CD14-positive monocyte (primary cell): ENCODE measurements around the gene PDE9A. TPM values are rescaled to one million over a fixed set of nuclear protein-coding genes. Genes with fewer than 3 reads are reported as not detected.
A peak's percentile ranks its signal among the peaks of the same experiment; 100 is the strongest.

ENCODE experiments used
- DNase-seq, 3 donors: peaks; one replicate each; pipeline ENCODE4 v3.0.0-alpha.2; 2011 to 2022
- H2AFZ ChIP-seq: 2 replicates; pipeline ENCODE4 v1.6.0; 2012; ENCODE audit warnings: mild to moderate bottlenecking, low read depth, low read length, inconsistent platforms; ENCODE audit not compliant: insufficient read depth, poor library complexity, severe bottlenecking
- H3K27ac ChIP-seq, 2 donors: 1 replicate in 1 of 2; 2 replicates in 1 of 2; pipeline ENCODE4 v1.5.1; 2012 to 2013; ENCODE audit warnings: low read length in 2 of 2, control low read depth in 1 of 2, inconsistent platforms in 1 of 2, low read depth in 1 of 2, mild to moderate bottlenecking in 1 of 2
- H3K27me3 ChIP-seq, 2 donors: one replicate each; pipeline versions ENCODE4 v1.6.0 to v1.6.1; 2011 to 2013; ENCODE audit warnings: low read length in 2 of 2; ENCODE audit not compliant: control insufficient read depth in 2 of 2, insufficient read depth in 2 of 2
- H3K36me3 ChIP-seq, 2 donors: replicated peaks in 1 of 2; 1 replicate in 1 of 2; 2 replicates in 1 of 2; pipeline versions ENCODE4 v1.5.1 to v1.6.1; 2012 to 2013; ENCODE audit warnings: low read length in 2 of 2, control low read depth in 1 of 2, inconsistent platforms in 1 of 2, mild to moderate bottlenecking in 1 of 2; ENCODE audit not compliant: insufficient read depth in 2 of 2, control insufficient read depth in 1 of 2
- H3K4me1 ChIP-seq, 2 donors: 1 replicate in 1 of 2; 2 replicates in 1 of 2; pipeline versions ENCODE4 v1.5.1 to v1.6.1; 2012 to 2013; ENCODE audit warnings: low read length in 2 of 2, control low read depth in 1 of 2, inconsistent platforms in 1 of 2, mild to moderate bottlenecking in 1 of 2, moderate library complexity in 1 of 2; ENCODE audit not compliant: insufficient read depth in 2 of 2, control insufficient read depth in 1 of 2
- H3K4me2 ChIP-seq: replicated peaks from 2 replicates; pipeline ENCODE3; 2012; ENCODE audit warnings: low read length, moderate library complexity, mild to moderate bottlenecking; ENCODE audit not compliant: poor library complexity, severe bottlenecking; ENCODE audit errors: extremely low read depth
- H3K4me3 ChIP-seq, 3 experiments: fragments of 200-600 bp in 1 of 3; sonication (generic) in 1 of 3; replicated peaks in 1 of 3; 1 replicate in 2 of 3; 2 replicates in 1 of 3; pipeline ENCODE4 v1.5.1; 2011 to 2013; ENCODE audit warnings: low read length in 3 of 3, mild to moderate bottlenecking in 3 of 3, control low read depth in 2 of 3, low read depth in 2 of 3, inconsistent platforms in 1 of 3, moderate library complexity in 1 of 3
- H3K79me2 ChIP-seq: 2 replicates; pipeline ENCODE4 v1.6.0; 2012; ENCODE audit warnings: mild to moderate bottlenecking, control low read depth, inconsistent platforms, low read length, moderate library complexity; ENCODE audit not compliant: insufficient read depth
- H3K9ac ChIP-seq: 2 replicates; pipeline ENCODE4 v1.6.0; 2017; ENCODE audit warnings: low read length, mild to moderate bottlenecking; ENCODE audit not compliant: insufficient read depth, poor library complexity, severe bottlenecking
- H3K9me3 ChIP-seq, 2 donors: replicated peaks in 1 of 2; 1 replicate in 1 of 2; 2 replicates in 1 of 2; pipeline versions ENCODE4 v1.5.1 to v1.6.1; 2012 to 2013; ENCODE audit warnings: low read length in 2 of 2, control low read depth in 1 of 2; ENCODE audit not compliant: control insufficient read depth in 1 of 2, insufficient read depth in 1 of 2
- H4K20me1 ChIP-seq: 2 replicates; pipeline ENCODE4 v1.6.0; 2012; ENCODE audit warnings: mild to moderate bottlenecking, low read length, control low read depth, moderate library complexity; ENCODE audit not compliant: insufficient read depth
- H3K27ac Mint-ChIP-seq, 7 donors: one replicate each; pipeline ENCODE4 v1.8.0; 2020; ENCODE audit warnings: mild to moderate bottlenecking in 7 of 7, mixed read lengths in 7 of 7, moderate library complexity in 6 of 7, inconsistent platforms in 2 of 7
- H3K27me3 Mint-ChIP-seq, 3 donors: one replicate each; pipeline ENCODE4 v1.8.0; 2021 to 2022; ENCODE audit warnings: low read depth in 3 of 3, mild to moderate bottlenecking in 3 of 3, mixed read lengths in 3 of 3, moderate library complexity in 3 of 3, inconsistent platforms in 1 of 3
- H3K36me3 Mint-ChIP-seq, 2 donors: one replicate each; pipeline ENCODE4 v1.8.0; 2020; ENCODE audit warnings: mixed read lengths in 2 of 2, inconsistent platforms in 1 of 2, mild to moderate bottlenecking in 1 of 2
- H3K4me1 Mint-ChIP-seq: one replicate; pipeline ENCODE4 v1.8.0; 2020; ENCODE audit warnings: mild to moderate bottlenecking, mixed read lengths
- H3K4me3 Mint-ChIP-seq, 2 donors: one replicate each; pipeline ENCODE4 v1.8.0; 2020; ENCODE audit warnings: mild to moderate bottlenecking in 2 of 2, mixed read lengths in 2 of 2, moderate library complexity in 1 of 2
- H3K9me3 Mint-ChIP-seq, 7 donors: one replicate each; pipeline ENCODE4 v1.8.0; 2020 to 2022; ENCODE audit warnings: mixed read lengths in 7 of 7, mild to moderate bottlenecking in 6 of 7, moderate library complexity in 6 of 7, inconsistent platforms in 2 of 7
- WGBS: methylation state at CpG from one replicate; pipeline ENCODE4 v1.1.5; 2013; ENCODE audit warnings: missing lambda C conversion rate; ENCODE audit not compliant: insufficient coverage; 5-methylcytosine and 5-hydroxymethylcytosine counted together
- intact Hi-C, 2 donors: fragments of 100-400 bp; cut with micrococcal nuclease; formaldehyde crosslinking; loops; one replicate each; pipeline versions ENCODE4 v1.15.0 to v1.15.1; 2023
- polyA plus RNA-seq, 3 donors: library from polyadenylated mRNA; depleted of rRNA in 1 of 3; unstranded in 2 of 3; stranded (reverse) in 1 of 3; fragments of 300-500 nt in 2 of 3; fragments of >200 nt in 1 of 3; fragmentation: Illumina TruSeq in 2 of 3; gene quantifications; 1 replicate in 2 of 3; 2 replicates in 1 of 3; pipeline ENCODE4 v1.2.3, GENCODE V29; 2012 to 2021
- TF ChIP-seq, protein P1 (sequence below): fragments of 200-600 bp; IDR thresholded peaks from one replicate; pipeline ENCODE4 v1.8.0; 2022; ENCODE audit warnings: antibody characterized with exemption, mild to moderate bottlenecking

The PDE9A gene
- polyA plus RNA-seq, 3 donors = 0.05 to 0.52 TPM; not detected in 1

DNA sequence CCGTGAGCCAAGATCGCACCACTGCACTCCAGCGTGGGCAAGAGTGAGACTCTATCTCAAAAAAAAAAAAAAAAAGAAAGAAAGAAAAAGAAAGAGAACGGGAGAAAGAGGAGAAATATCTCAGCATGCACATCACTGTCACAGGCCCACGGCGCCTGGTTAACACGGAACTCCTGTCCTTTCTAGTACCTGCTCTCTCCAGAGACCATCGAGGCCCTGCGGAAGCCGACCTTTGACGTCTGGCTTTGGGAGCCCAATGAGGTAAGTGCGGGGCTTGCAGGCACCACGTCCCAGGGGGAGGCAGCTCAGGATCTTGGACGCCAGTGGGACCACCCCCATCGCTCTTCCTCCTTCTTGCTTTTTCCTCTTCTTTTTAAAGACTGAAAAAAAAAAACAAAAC lies 100.4 kb downstream of the PDE9A start:
- Histone ChIP-seq H2AFZ (no peak overlapping the region), H4K20me1 (no peaks in the 10 kb centered on the region), H3K4me1 (no peaks in the 10 kb centered on the region), H3K9me3 (no peaks in the 10 kb centered on the region), H3K27ac (no peak overlapping the region), H3K27me3 (no peaks in the 10 kb centered on the region), H3K79me2 (no peaks in the 10 kb centered on the region), H3K36me3 (no peaks in the 10 kb centered on the region), H3K9ac (no peak overlapping the region), H3K4me3 (no peak overlapping the region), H3K4me2 (no peak overlapping the region)
- no peak overlapping the region for H3K4me3 Mint-ChIP-seq
- intact Hi-C loops = no loop called here
- no peaks in the 10 kb centered on the region for H3K4me1 Mint-ChIP-seq
- WGBS = 92% methylated on average over 6 of the region's 15 CpGs
- TF ChIP-seq, protein P1, sequence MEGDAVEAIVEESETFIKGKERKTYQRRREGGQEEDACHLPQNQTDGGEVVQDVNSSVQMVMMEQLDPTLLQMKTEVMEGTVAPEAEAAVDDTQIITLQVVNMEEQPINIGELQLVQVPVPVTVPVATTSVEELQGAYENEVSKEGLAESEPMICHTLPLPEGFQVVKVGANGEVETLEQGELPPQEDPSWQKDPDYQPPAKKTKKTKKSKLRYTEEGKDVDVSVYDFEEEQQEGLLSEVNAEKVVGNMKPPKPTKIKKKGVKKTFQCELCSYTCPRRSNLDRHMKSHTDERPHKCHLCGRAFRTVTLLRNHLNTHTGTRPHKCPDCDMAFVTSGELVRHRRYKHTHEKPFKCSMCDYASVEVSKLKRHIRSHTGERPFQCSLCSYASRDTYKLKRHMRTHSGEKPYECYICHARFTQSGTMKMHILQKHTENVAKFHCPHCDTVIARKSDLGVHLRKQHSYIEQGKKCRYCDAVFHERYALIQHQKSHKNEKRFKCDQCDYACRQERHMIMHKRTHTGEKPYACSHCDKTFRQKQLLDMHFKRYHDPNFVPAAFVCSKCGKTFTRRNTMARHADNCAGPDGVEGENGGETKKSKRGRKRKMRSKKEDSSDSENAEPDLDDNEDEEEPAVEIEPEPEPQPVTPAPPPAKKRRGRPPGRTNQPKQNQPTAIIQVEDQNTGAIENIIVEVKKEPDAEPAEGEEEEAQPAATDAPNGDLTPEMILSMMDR = no peak
- H3K9me3 Mint-ChIP-seq = no peaks in the 10 kb centered on the region
- H3K27ac Mint-ChIP-seq = peak overlapping the region in 1 of 7 donors; percentile 16
- H3K36me3 Mint-ChIP-seq = no peaks in the 10 kb centered on the region
- H3K27me3 Mint-ChIP-seq = peaks cover 0 to 4% (median 1%) of the 10 kb centered on the region in 3 donors
- DNase-seq = no peak

DNA sequence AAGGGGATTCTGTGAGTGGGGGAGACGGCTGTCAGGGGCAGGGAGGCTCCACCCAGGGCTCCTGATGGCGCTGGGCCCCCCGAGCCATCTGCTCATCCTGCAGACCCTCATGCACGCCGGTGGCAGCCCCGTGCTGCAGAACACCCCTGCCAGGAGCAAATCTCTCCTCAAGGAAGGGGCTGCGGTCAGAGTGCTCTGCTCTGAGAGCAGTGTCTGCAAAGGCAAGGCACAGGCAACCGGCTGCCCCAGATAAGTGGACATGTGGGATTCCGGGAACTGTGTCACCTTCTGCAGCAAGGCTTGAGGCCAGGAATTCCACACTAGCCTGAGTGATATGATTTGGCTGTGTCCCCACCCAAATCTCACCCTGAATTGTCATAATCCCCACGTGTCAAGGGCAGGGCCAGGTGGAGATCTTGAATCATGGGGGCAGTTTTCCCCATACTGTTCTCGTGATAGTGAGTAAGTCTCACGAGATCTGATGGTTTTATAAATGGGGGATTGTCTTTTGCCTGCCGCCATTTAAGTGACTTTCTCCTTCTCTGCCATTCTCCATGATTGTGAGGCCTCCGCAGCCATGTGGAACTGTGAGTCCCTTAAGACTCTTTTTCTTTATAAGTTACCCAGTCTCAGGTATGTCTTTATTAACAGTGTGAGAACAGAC lies 101.0 kb downstream of the PDE9A start:
- TF ChIP-seq, protein P1 = no peak
- Histone ChIP-seq H3K9me3 (no peaks in the 10 kb centered on the region), H3K27ac (no peak overlapping the region), H3K27me3 (no peaks in the 10 kb centered on the region), H3K4me2 (no peak overlapping the region), H3K4me1 (no peaks in the 10 kb centered on the region), H3K9ac (no peak overlapping the region), H3K4me3 (no peak overlapping the region), H2AFZ (no peak overlapping the region), H4K20me1 (no peaks in the 10 kb centered on the region), H3K36me3 (no peaks in the 10 kb centered on the region), H3K79me2 (no peaks in the 10 kb centered on the region)
- 92% methylated on average over 8 of the region's 14 CpGs for WGBS
- intact Hi-C loops = no loop called here
- no peaks in the 10 kb centered on the region for H3K36me3 Mint-ChIP-seq
- H3K27me3 Mint-ChIP-seq = peaks cover 0 to 4% (median 1%) of the 10 kb centered on the region in 3 donors
- H3K4me3 Mint-ChIP-seq = no peak overlapping the region
- H3K4me1 Mint-ChIP-seq = no peaks in the 10 kb centered on the region
- H3K9me3 Mint-ChIP-seq = no peaks in the 10 kb centered on the region
- peak overlapping the region in 1 of 7 donors; percentile 16 for H3K27ac Mint-ChIP-seq
- no peak for DNase-seq
